ENCODE data around the gene FOXQ1. TPM values are rescaled to one million over a fixed set of nuclear protein-coding genes. Genes with fewer than 3 reads are reported as not detected.
A peak's percentile ranks its signal among the peaks of the same experiment; 100 is the strongest.

Gene FOXQ1
- total and polyA plus RNA-seq, 2 of the 13 experiments (the other 11 are each of a cell fraction or from before 2014, with no cell fraction given), result 35.2 to 39.8 TPM

DNA sequence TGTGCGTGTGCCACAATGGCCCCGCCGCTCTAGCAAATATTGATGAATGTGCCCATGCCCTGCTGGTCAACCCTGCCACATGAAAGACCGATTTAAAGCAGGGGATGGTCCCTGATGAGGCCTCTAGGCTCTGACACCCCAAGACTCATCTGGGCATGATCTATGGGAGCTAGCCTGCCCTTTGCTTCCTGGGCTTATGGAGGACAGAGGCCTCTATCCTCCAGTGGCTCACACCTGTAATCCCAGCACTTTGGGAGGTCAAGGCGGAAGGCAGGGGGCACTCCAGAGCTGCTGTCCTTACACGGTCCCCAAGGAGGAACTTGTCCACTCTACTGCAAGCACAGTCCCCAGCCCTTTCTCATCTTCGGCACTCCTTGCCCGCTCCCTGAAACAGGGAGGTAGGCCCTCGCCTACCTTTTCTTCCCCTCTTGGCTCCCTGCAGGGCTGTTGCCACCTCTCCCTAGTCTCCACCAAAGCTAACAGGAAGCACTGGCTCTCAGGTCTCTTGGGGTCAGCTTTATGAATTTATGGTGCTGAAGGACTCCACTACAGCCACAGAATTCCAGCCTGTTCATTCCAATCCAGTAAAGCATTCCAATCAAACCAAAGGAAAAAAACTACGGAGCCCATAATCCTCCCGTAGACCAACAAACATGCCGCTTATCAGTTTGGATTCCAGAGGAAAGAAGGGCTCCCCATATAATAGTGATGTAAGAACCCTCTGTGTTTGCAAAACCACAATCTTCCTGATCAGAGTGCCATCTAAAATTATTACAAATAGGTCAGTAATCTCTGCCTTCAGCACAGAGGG lies 48.7 kb upstream of the FOXQ1 start (continued):
- TF ChIP-seq RNF2 (conservative IDR thresholded peaks at IDR 0.05; ENCODE audit: low read depth) (no peak), TRAFD1 (CRISPR knock-in tag; IDR thresholded peaks at IDR 0.05; ENCODE audit: borderline replicate concordance) (0 out of 2 replicates have a peak, but pooled peaks have one; percentile 65), MTA3 (CRISPR knock-in tag; IDR thresholded peaks at IDR 0.05) (no peak), NFE2L1 (CRISPR knock-in tag; IDR thresholded peaks at IDR 0.05; ENCODE audit: borderline replicate concordance) (no peak), DRAP1 (CRISPR knock-in tag; IDR thresholded peaks at IDR 0.05) (no peak), PCBP2 (optimal IDR thresholded peaks at IDR 0.05; ENCODE audit: low read depth, low read length, poor library complexity, severe bottlenecking) (no peak), KDM5A (IDR thresholded peaks at IDR 0.05; ENCODE audit: borderline replicate concordance, low read length) (no peak), CSRNP1 (CRISPR knock-in tag; IDR thresholded peaks at IDR 0.05) (no peak), ZC3H13 (CRISPR knock-in tag; IDR thresholded peaks at IDR 0.05) (no peak), LBX2 (CRISPR knock-in tag; IDR thresholded peaks at IDR 0.05; ENCODE audit: borderline replicate concordance) (peak; percentile 18; the same call in 1 of the 2 replicates), ZNF160 (CRISPR knock-in tag; IDR thresholded peaks at IDR 0.05) (no peak), NCOA5 (CRISPR knock-in tag; IDR thresholded peaks at IDR 0.05) (no peak), KDM5B (CRISPR knock-in tag; IDR thresholded peaks at IDR 0.05; ENCODE audit: borderline replicate concordance) (no peak; the same call in 1 of the 2 replicates)
- TF ChIP-seq, protein P1, sequence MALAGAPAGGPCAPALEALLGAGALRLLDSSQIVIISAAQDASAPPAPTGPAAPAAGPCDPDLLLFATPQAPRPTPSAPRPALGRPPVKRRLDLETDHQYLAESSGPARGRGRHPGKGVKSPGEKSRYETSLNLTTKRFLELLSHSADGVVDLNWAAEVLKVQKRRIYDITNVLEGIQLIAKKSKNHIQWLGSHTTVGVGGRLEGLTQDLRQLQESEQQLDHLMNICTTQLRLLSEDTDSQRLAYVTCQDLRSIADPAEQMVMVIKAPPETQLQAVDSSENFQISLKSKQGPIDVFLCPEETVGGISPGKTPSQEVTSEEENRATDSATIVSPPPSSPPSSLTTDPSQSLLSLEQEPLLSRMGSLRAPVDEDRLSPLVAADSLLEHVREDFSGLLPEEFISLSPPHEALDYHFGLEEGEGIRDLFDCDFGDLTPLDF (CRISPR knock-in tag; IDR thresholded peaks at IDR 0.05), result no peak
- TF ChIP-seq, protein P2, sequence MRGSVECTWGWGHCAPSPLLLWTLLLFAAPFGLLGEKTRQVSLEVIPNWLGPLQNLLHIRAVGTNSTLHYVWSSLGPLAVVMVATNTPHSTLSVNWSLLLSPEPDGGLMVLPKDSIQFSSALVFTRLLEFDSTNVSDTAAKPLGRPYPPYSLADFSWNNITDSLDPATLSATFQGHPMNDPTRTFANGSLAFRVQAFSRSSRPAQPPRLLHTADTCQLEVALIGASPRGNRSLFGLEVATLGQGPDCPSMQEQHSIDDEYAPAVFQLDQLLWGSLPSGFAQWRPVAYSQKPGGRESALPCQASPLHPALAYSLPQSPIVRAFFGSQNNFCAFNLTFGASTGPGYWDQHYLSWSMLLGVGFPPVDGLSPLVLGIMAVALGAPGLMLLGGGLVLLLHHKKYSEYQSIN (CRISPR knock-in tag; IDR thresholded peaks at IDR 0.05; ENCODE audit: borderline replicate concordance), result no peak
- TF ChIP-seq, protein P3, sequence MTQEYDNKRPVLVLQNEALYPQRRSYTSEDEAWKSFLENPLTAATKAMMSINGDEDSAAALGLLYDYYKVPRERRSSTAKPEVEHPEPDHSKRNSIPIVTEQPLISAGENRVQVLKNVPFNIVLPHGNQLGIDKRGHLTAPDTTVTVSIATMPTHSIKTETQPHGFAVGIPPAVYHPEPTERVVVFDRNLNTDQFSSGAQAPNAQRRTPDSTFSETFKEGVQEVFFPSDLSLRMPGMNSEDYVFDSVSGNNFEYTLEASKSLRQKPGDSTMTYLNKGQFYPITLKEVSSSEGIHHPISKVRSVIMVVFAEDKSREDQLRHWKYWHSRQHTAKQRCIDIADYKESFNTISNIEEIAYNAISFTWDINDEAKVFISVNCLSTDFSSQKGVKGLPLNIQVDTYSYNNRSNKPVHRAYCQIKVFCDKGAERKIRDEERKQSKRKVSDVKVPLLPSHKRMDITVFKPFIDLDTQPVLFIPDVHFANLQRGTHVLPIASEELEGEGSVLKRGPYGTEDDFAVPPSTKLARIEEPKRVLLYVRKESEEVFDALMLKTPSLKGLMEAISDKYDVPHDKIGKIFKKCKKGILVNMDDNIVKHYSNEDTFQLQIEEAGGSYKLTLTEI (CRISPR knock-in tag; conservative IDR thresholded peaks at IDR 0.05), result no peak
- TF ChIP-seq, protein P4, sequence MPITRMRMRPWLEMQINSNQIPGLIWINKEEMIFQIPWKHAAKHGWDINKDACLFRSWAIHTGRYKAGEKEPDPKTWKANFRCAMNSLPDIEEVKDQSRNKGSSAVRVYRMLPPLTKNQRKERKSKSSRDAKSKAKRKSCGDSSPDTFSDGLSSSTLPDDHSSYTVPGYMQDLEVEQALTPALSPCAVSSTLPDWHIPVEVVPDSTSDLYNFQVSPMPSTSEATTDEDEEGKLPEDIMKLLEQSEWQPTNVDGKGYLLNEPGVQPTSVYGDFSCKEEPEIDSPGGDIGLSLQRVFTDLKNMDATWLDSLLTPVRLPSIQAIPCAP (CRISPR knock-in tag; IDR thresholded peaks at IDR 0.05; ENCODE audit: low read depth), result no peak
